Mammary epithelial cell (primary cell): ENCODE results near the gene DNAH14.

Experiments
- CTCF ChIP-seq, 2 donors: IDR thresholded peaks in 1 of 2; conservative IDR thresholded peaks in 1 of 2; 2 replicates each; pipeline ENCODE4 v1.5.1; 2011 to 2012; ENCODE audit warnings: inconsistent platforms in 2 of 2, low read length in 2 of 2, mild to moderate bottlenecking in 2 of 2, control low read depth in 1 of 2, low read depth in 1 of 2; ENCODE audit not compliant: insufficient read depth in 1 of 2; ENCODE audit errors: extremely low read depth in 1 of 2
- EZH2 ChIP-seq: IDR thresholded peaks from 2 replicates; pipeline ENCODE4 v1.6.1; 2012; ENCODE audit warnings: low read length, inconsistent platforms, borderline replicate concordance

GRCh38 chr1:225446595-225446960, 517.1 kb downstream of the DNAH14 start:
- no peak for TF ChIP-seq CTCF (conservative IDR thresholded peaks at IDR 0.05 in 1 of 2, IDR thresholded peaks at IDR 0.05 in 1 of 2; ENCODE audit: extremely low read depth in 1 of 2, insufficient read depth in 1 of 2, low read depth in 1 of 2, low read length in 2 of 2)
- no peak for TF ChIP-seq EZH2
